ENCODE data around the gene TAOK3. TPM values are rescaled to one million over a fixed set of nuclear protein-coding genes. Genes with fewer than 3 reads are reported as not detected.
"Not testable (repeated sequence)": the region's sequence is repeated elsewhere in the genome, so short reads cannot be mapped to it uniquely, and the experiment has no call there.

The TAOK3 gene
- 10 to 100 TPM; 47.5 to 50.4 TPM for total RNA-seq

GRCh38 chr12:118372541-118373495 is at the start of gene TAOK3:
Gene TAOK3 (minus strand): TSS chr12:118372907. CDS start chr12:118255567, 117,340 bp downstream.
- Mint-ChIP-seq H3K27ac (peak within 1 kb of the TSS; percentile 95), H3K4me1 (ENCODE audit: low read depth) (peaks cover 43% of the 10 kb centered on the region), H3K36me3 (no peaks in the 10 kb centered on the region), H3K9me3 (no peaks in the 10 kb centered on the region), H3K27me3 (no peaks in the 10 kb centered on the region), H3K4me3 (peak within 1 kb of the TSS; percentile 90)
- CTCF ChIA-PET = interaction anchor here (0.9 to 2.3 kb wide), 5 partner anchors 14 to 499 kb away, joined by 3 to 17 read pairs (median 4); no protein-coding TSS in a partner anchor
- POLR2A ChIA-PET = interaction anchor here (0.6 to 1.6 kb wide), 5 partner anchors 15 to 252 kb away, joined by 3 to 7 read pairs (median 3); no protein-coding TSS in a partner anchor
- DNase-seq = peak; percentile 99
- intact Hi-C loops (cut with micrococcal nuclease) = loop anchor here (1.0 to 10.0 kb wide), 5 partner anchors 14 to 1292 kb away; partner anchors contain the start of genes PEBP1 and PRKAB1

GRCh38 chr12:118420673-118421072 is 48.0 kb upstream of the TAOK3 start:
- Mint-ChIP-seq H3K27me3 (no peaks in the 10 kb centered on the region), H3K4me1 (ENCODE audit: low read depth) (no peaks in the 10 kb centered on the region), H3K36me3 (peaks cover 22% of the 10 kb centered on the region), H3K9me3 (no peaks in the 10 kb centered on the region), H3K4me3 (no peak overlapping the region), H3K27ac (no peak overlapping the region)
- POLR2A ChIA-PET = no interaction called here
- DNase-seq = no peak
- CTCF ChIA-PET = interaction anchor here (0.6 to 1.4 kb wide), 2 partner anchors 15 kb away, joined by 3 read pairs; no protein-coding TSS in a partner anchor
- intact Hi-C loops (cut with micrococcal nuclease) = no loop called here

GRCh38 chr12:118418385-118419057 is 45.8 kb upstream of the TAOK3 start:
- no peak for DNase-seq
- no peak overlapping the region for H3K4me3 Mint-ChIP-seq
- peaks cover 42% of the 10 kb centered on the region for H3K36me3 Mint-ChIP-seq
- no peaks in the 10 kb centered on the region for H3K9me3 Mint-ChIP-seq
- intact Hi-C loops (cut with micrococcal nuclease) = no loop called here
- POLR2A ChIA-PET = no interaction called here
- no peaks in the 10 kb centered on the region for H3K27me3 Mint-ChIP-seq
- no peaks in the 10 kb centered on the region for H3K4me1 Mint-ChIP-seq (ENCODE audit: low read depth)
- CTCF ChIA-PET = no interaction called here
- no peak overlapping the region for H3K27ac Mint-ChIP-seq

- no peak for DNase-seq
- H3K4me1 Mint-ChIP-seq (ENCODE audit: low read depth) = no peaks in the 10 kb centered on the region
- POLR2A ChIA-PET = no interaction called here
- no peak overlapping the region for H3K4me3 Mint-ChIP-seq
- CTCF ChIA-PET = no interaction called here
- H3K9me3 Mint-ChIP-seq = no peaks in the 10 kb centered on the region
- H3K36me3 Mint-ChIP-seq = peaks cover 48% of the 10 kb centered on the region
- intact Hi-C loops (cut with micrococcal nuclease) = no loop called here
- H3K27me3 Mint-ChIP-seq = no peaks in the 10 kb centered on the region
- no peak overlapping the region for H3K27ac Mint-ChIP-seq
These were observed 45.2 kb upstream of the TAOK3 start for GRCh38 chr12:118417942-118418341.

GRCh38 chr12:118409834-118410233 is 37.1 kb upstream of the TAOK3 start:
- DNase-seq = no peak
- no peak overlapping the region for H3K4me3 Mint-ChIP-seq
- peaks cover 9% of the 10 kb centered on the region for H3K9me3 Mint-ChIP-seq
- CTCF ChIA-PET = no interaction called here
- H3K36me3 Mint-ChIP-seq = peaks cover 58% of the 10 kb centered on the region
- H3K27me3 Mint-ChIP-seq = no peaks in the 10 kb centered on the region
- peaks cover under 1% of the 10 kb centered on the region for H3K4me1 Mint-ChIP-seq (ENCODE audit: low read depth)
- H3K27ac Mint-ChIP-seq = no peak overlapping the region
- intact Hi-C loops (cut with micrococcal nuclease) = loop anchor here (5.0 kb wide), 1 partner anchor 442 kb away; no protein-coding TSS in a partner anchor
- POLR2A ChIA-PET = no interaction called here

GRCh38 chr12:118408241-118408640 is 35.5 kb upstream of the TAOK3 start:
- H3K4me1 Mint-ChIP-seq (ENCODE audit: low read depth); CTCF ChIA-PET; POLR2A ChIA-PET; H3K27ac Mint-ChIP-seq; H3K27me3 Mint-ChIP-seq; DNase-seq; H3K4me3 Mint-ChIP-seq; H3K9me3 Mint-ChIP-seq: not testable (repeated sequence)
- H3K36me3 Mint-ChIP-seq = peaks cover 50% of the 10 kb centered on the region
- intact Hi-C loops (cut with micrococcal nuclease) = loop anchor here (5.0 kb wide), 1 partner anchor 444 kb away; no protein-coding TSS in a partner anchor

GRCh38 chr12:118404876-118405521 is 32.3 kb upstream of the TAOK3 start:
- no peak overlapping the region for H3K27ac Mint-ChIP-seq
- H3K4me3 Mint-ChIP-seq = no peak overlapping the region
- H3K36me3 Mint-ChIP-seq = peaks cover 30% of the 10 kb centered on the region
- no peaks in the 10 kb centered on the region for H3K27me3 Mint-ChIP-seq
- ChIA-PET CTCF (interaction anchor here (0.6 to 2.4 kb wide), 17 partner anchors 9 to 1140 kb away, joined by 3 to 14 read pairs (median 4); partner anchors contain the start of gene SUDS3), POLR2A (no interaction called here)
- peak; percentile 63 for DNase-seq
- no peaks in the 10 kb centered on the region for H3K9me3 Mint-ChIP-seq
- intact Hi-C loops (cut with micrococcal nuclease) = loop anchor here (5.0 kb wide), 1 partner anchor 447 kb away; no protein-coding TSS in a partner anchor
- peaks cover 1% of the 10 kb centered on the region for H3K4me1 Mint-ChIP-seq (ENCODE audit: low read depth)

- peak overlapping the region; percentile 34 for H3K27ac Mint-ChIP-seq
These were observed 29.5 kb upstream of the TAOK3 start for GRCh38 chr12:118402251-118402650.

GRCh38 chr12:118398940-118399339 is 26.2 kb upstream of the TAOK3 start:
- Mint-ChIP-seq H3K4me1 (ENCODE audit: low read depth) (no peaks in the 10 kb centered on the region), H3K27me3 (no peaks in the 10 kb centered on the region), H3K4me3 (no peak overlapping the region), H3K27ac (no peak overlapping the region), H3K9me3 (no peaks in the 10 kb centered on the region), H3K36me3 (peaks cover 30% of the 10 kb centered on the region)
- CTCF ChIA-PET = no interaction called here
- DNase-seq = no peak
- POLR2A ChIA-PET = no interaction called here
- intact Hi-C loops (cut with micrococcal nuclease) = no loop called here

More at GRCh38 chr12:118402251-118402650, 29.5 kb upstream of the TAOK3 start:
- ChIA-PET POLR2A (no interaction called here), CTCF (interaction anchor here (1.1 kb wide), 1 partner anchor 11 kb away, joined by 3 read pairs; no protein-coding TSS in a partner anchor)
- Mint-ChIP-seq H3K4me1 (ENCODE audit: low read depth) (peaks cover 1% of the 10 kb centered on the region), H3K36me3 (peaks cover 32% of the 10 kb centered on the region), H3K4me3 (no peak overlapping the region), H3K9me3 (no peaks in the 10 kb centered on the region), H3K27me3 (no peaks in the 10 kb centered on the region)
- intact Hi-C loops (cut with micrococcal nuclease) = no loop called here
- DNase-seq = no peak

- Mint-ChIP-seq H3K27ac (no peak overlapping the region), H3K36me3 (peaks cover 28% of the 10 kb centered on the region), H3K9me3 (no peaks in the 10 kb centered on the region), H3K4me3 (no peak overlapping the region), H3K4me1 (ENCODE audit: low read depth) (no peaks in the 10 kb centered on the region), H3K27me3 (no peaks in the 10 kb centered on the region)
- ChIA-PET POLR2A (no interaction called here), CTCF (no interaction called here)
- DNase-seq = no peak
- intact Hi-C loops (cut with micrococcal nuclease) = no loop called here
These were observed 25.8 kb upstream of the TAOK3 start for GRCh38 chr12:118398524-118398923.

GRCh38 chr12:118397708-118398440 is 25.2 kb upstream of the TAOK3 start:
- no peaks in the 10 kb centered on the region for H3K27me3 Mint-ChIP-seq
- no peaks in the 10 kb centered on the region for H3K4me1 Mint-ChIP-seq (ENCODE audit: low read depth)
- H3K9me3 Mint-ChIP-seq = no peaks in the 10 kb centered on the region
- intact Hi-C loops (cut with micrococcal nuclease) = no loop called here
- no peak for DNase-seq
- CTCF ChIA-PET = no interaction called here
- H3K27ac Mint-ChIP-seq = no peak overlapping the region
- H3K36me3 Mint-ChIP-seq = peaks cover 27% of the 10 kb centered on the region
- POLR2A ChIA-PET = no interaction called here
- H3K4me3 Mint-ChIP-seq = no peak overlapping the region

Data from activated CD4-positive, alpha-beta memory T cell treated with anti-CD3 and anti-CD28 coated beads for 36 hours (primary cell).